ENCODE results near the gene RNF141. TPM values are rescaled to one million over a fixed set of nuclear protein-coding genes. Genes with fewer than 3 reads are reported as not detected.

The RNF141 gene
- total and polyA plus RNA-seq, 2 of the 13 experiments (the other 11 are each of a cell fraction or from before 2014, with no cell fraction given) = 9.3 to 22.4 TPM

DNA sequence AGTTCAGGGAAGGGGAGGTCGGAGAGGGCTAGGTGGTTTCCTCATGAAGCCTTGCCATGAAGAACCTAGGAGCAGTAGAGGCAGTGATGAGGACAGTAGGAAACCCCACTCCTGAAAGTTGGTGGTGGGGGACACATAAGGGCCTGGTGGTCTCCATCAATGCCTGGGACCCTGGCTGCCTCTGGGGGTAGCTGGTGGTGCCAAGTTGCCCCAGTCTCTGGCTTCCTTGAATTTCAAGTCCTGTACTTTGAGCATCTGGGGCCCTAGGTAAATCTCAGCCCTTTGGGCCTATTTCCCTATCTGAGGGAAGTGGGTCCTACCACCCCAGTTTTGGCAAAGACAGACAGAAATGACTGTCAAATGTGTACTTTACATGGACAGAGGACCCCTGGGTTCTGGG, 57.8 kb downstream of the RNF141 start:
- H2AFZ ChIP-seq (ENCODE audit: low read length) = no peak overlapping the region
- TF ChIP-seq, protein P1, sequence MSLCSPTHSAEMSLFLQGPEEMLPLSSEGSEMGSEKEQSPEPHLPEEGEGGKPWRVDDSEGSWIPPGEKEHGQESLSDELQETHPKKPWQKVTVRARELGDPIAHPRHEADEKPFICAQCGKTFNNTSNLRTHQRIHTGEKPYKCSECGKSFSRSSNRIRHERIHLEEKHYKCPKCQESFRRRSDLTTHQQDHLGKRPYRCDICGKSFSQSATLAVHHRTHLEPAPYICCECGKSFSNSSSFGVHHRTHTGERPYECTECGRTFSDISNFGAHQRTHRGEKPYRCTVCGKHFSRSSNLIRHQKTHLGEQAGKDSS (CRISPR knock-in tag; IDR thresholded peaks at IDR 0.05; ENCODE audit: borderline replicate concordance, low read depth) = no peak
- TF ChIP-seq, protein P2, sequence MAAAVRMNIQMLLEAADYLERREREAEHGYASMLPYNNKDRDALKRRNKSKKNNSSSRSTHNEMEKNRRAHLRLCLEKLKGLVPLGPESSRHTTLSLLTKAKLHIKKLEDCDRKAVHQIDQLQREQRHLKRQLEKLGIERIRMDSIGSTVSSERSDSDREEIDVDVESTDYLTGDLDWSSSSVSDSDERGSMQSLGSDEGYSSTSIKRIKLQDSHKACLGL (CRISPR knock-in tag; IDR thresholded peaks at IDR 0.05) = no peak
- TF ChIP-seq MATR3 (CRISPR knock-in tag; IDR thresholded peaks at IDR 0.05) = no peak
- ChIA-PET POLR2A (no interaction called here), CTCF (ENCODE audit: low intra/inter-chr PET ratio, low total read pairs) (no interaction called here)
- DNase-seq (ENCODE audit: low spot score) (no peak), FAIRE-seq (no peak), ATAC-seq (no peak)
- no peak overlapping the region for H3K27ac ChIP-seq (ENCODE audit: extremely low read length, insufficient read depth, low read length)
- in situ Hi-C loops (cut with HindIII; ENCODE audit: extremely low pct_ligation_motif_present, low pct_unique_long_range_greater_than_20kb) (no loop called here), intact Hi-C loops (cut with micrococcal nuclease; ENCODE audit: unreplicated experiment) (loop anchor here (10.0 kb wide), 1 partner anchor 592 kb away; no protein-coding TSS in a partner anchor)
- H3K9me3 ChIP-seq (ENCODE audit: low read length) = no peaks in the 10 kb centered on the region
- H3K27me3 ChIP-seq (ENCODE audit: control insufficient read depth in 1 of 2, insufficient read depth in 2 of 2, low read length in 2 of 2) = no peaks in the 10 kb centered on the region
- H3K4me3 ChIP-seq (replicated peaks in 1 of 3; ENCODE audit: insufficient read depth in 1 of 3, low read depth in 2 of 3, low read length in 3 of 3) = no peak overlapping the region
- WGBS (ENCODE audit: low lambda C conversion rate) = 57% methylated on average over 1 of the region's 1 CpG
- no TSS peak for BruUV-seq (replicated peaks)
- H3K9ac ChIP-seq (ENCODE audit: insufficient read depth, low read depth, low read length) = no peak overlapping the region
- H4K20me1 ChIP-seq (ENCODE audit: insufficient read depth, low read length) = no peaks in the 10 kb centered on the region
- no peak overlapping the region for H3K4me2 ChIP-seq (ENCODE audit: low read depth, low read length)
- no peaks in the 10 kb centered on the region for H3K79me2 ChIP-seq (ENCODE audit: insufficient read depth, low read length)
- no peaks in the 10 kb centered on the region for H3K4me1 ChIP-seq (ENCODE audit: insufficient read depth, low read length)
- no peaks in the 10 kb centered on the region for H3K36me3 ChIP-seq (replicated peaks in 1 of 2; ENCODE audit: control insufficient read depth in 1 of 2, insufficient read depth in 2 of 2, low read length in 2 of 2)

DNA sequence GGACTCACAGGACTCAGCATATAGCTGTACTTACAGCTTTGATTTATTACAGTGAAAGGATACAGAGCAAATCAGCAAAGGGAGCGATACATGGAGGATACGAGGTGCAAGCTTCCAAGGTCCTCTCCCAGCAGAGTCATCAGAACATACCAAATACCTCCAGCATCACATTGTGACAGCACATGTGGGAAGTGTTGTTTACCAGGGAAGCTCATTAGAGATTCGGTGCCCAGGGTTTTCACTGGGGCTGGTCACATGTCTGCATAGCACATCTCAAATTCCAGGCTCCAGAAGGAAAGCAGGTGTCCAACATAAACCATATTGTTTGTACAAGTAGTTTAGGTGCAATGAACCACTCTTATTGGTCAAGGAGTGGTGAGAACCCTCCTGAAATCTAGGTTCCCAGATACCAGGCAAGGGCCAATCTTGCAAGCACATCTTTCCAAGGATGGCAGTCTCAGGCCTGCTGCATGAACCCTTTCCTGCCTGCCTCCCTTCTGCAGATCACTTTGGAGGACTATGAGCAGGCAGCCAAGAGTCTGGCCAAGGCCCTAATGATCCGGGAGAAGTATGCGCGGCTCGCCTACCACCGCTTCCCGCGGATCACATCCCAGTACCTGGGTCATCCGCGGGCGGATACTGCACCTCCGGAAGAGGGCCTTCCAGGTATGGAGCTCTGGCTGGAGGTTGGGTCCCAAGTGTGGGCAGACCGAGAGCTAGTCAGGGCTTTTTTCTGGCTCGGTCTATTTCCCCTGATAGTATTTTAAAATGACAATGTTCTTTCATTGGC, 59.2 kb downstream of the RNF141 start:
- H3K4me1 ChIP-seq (ENCODE audit: insufficient read depth, low read length) = no peaks in the 10 kb centered on the region
- no peaks in the 10 kb centered on the region for H4K20me1 ChIP-seq (ENCODE audit: insufficient read depth, low read length)
- POLR2A ChIA-PET = no interaction called here
- no peak for DNase-seq (ENCODE audit: low spot score)
- no peak overlapping the region for H3K9ac ChIP-seq (ENCODE audit: insufficient read depth, low read depth, low read length)
- ATAC-seq = no peak
- no peak overlapping the region for H2AFZ ChIP-seq (ENCODE audit: low read length)
- no peaks in the 10 kb centered on the region for H3K79me2 ChIP-seq (ENCODE audit: insufficient read depth, low read length)
- no TSS peak for BruUV-seq (replicated peaks)
- intact Hi-C loops (cut with micrococcal nuclease; ENCODE audit: unreplicated experiment) = loop anchor here (10.0 kb wide), 1 partner anchor 593 kb away; no protein-coding TSS in a partner anchor
- H3K9me3 ChIP-seq (ENCODE audit: low read length) = no peaks in the 10 kb centered on the region
- H3K4me3 ChIP-seq (replicated peaks in 1 of 3; ENCODE audit: insufficient read depth in 1 of 3, low read depth in 2 of 3, low read length in 3 of 3) = no peak overlapping the region
- no peaks in the 10 kb centered on the region for H3K27me3 ChIP-seq (ENCODE audit: control insufficient read depth in 1 of 2, insufficient read depth in 2 of 2, low read length in 2 of 2)
- 59% methylated on average over 3 of the region's 16 CpGs for WGBS (ENCODE audit: low lambda C conversion rate)
- no peaks in the 10 kb centered on the region for H3K36me3 ChIP-seq (replicated peaks in 1 of 2; ENCODE audit: control insufficient read depth in 1 of 2, insufficient read depth in 2 of 2, low read length in 2 of 2)
- in situ Hi-C loops (cut with HindIII; ENCODE audit: extremely low pct_ligation_motif_present, low pct_unique_long_range_greater_than_20kb) = no loop called here
- CTCF ChIA-PET (ENCODE audit: low intra/inter-chr PET ratio, low total read pairs) = no interaction called here
- no peak for FAIRE-seq
- H3K27ac ChIP-seq (ENCODE audit: extremely low read length, insufficient read depth, low read length) = no peak overlapping the region
- no peak overlapping the region for H3K4me2 ChIP-seq (ENCODE audit: low read depth, low read length)
- TF ChIP-seq TGIF2 (CRISPR knock-in tag; IDR thresholded peaks at IDR 0.05) (no peak), FOXO1 (CRISPR knock-in tag; IDR thresholded peaks at IDR 0.05) (no peak), ZNF557 (CRISPR knock-in tag; IDR thresholded peaks at IDR 0.05) (no peak), SATB2 (CRISPR knock-in tag; IDR thresholded peaks at IDR 0.05) (no peak)
- TF ChIP-seq, protein P3, sequence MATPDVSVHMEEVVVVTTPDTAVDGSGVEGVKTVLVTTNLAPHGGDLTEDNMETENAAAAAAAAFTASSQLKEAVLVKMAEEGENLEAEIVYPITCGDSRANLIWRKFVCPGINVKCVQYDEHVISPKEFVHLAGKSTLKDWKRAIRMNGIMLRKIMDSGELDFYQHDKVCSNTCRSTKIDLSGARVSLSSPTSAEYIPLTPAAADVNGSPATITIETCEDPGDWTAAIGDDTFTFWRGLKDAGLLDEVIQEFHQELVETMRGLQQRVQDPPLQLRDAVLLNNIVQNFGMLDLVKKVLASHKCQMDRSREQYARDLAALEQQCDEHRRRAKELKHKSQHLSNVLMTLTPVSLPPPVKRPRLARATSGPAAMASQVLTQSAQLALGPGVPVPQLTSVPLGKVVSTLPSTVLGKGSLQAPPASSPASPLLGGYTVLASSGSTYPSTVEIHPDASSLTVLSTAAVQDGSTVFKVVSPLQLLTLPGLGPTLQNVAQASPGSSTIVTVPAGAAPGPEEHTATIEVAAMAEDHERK (CRISPR knock-in tag; IDR thresholded peaks at IDR 0.05; ENCODE audit: low read depth) = no peak
- TF ChIP-seq, protein P4, sequence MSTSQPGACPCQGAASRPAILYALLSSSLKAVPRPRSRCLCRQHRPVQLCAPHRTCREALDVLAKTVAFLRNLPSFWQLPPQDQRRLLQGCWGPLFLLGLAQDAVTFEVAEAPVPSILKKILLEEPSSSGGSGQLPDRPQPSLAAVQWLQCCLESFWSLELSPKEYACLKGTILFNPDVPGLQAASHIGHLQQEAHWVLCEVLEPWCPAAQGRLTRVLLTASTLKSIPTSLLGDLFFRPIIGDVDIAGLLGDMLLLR (CRISPR knock-in tag; IDR thresholded peaks at IDR 0.05) = no peak
- TF ChIP-seq, protein P5, sequence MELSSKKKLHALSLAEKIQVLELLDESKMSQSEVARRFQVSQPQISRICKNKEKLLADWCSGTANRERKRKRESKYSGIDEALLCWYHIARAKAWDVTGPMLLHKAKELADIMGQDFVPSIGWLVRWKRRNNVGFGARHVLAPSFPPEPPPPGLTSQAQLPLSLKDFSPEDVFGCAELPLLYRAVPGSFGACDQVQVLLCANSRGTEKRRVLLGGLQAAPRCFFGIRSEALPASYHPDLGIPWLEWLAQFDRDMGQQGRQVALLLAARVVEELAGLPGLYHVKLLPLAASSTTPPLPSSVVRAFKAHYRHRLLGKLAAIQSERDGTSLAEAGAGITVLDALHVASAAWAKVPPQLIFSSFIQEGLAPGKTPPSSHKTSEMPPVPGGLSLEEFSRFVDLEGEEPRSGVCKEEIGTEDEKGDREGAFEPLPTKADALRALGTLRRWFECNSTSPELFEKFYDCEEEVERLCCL (CRISPR knock-in tag; IDR thresholded peaks at IDR 0.05; ENCODE audit: borderline replicate concordance) = no peak
